22Rv1 (cell line): ENCODE measurements around the gene BRME1.

Source experiments
- CTCF ChIP-seq: fragments of 450-650 bp; IDR thresholded peaks from 2 replicates; pipeline ENCODE4 v1.5.1; 2017; ENCODE audit warnings: mild to moderate bottlenecking
- ZFX ChIP-seq: fragments of 450-650 bp; IDR thresholded peaks from 2 replicates; pipeline ENCODE4 v1.6.1; 2017; ENCODE audit warnings: antibody characterized with exemption, borderline replicate concordance

GRCh38 chr19:13843104-13843921, 62.6 kb downstream of the BRME1 start:
- TF ChIP-seq CTCF (no peak), ZFX (no peak)
